ENCODE results near the gene NECAB2.
A peak's percentile ranks its signal among the peaks of the same experiment; 100 is the strongest.

NECAB2 gene

GRCh38 chr16:83959656-83960434 lies 8.2 kb upstream of the NECAB2 start:
- no peak overlapping the region for H3K4me3 ChIP-seq
- TF ChIP-seq CTCF (IDR thresholded peaks at IDR 0.05): no peak
- DNase-seq (ENCODE audit: low spot score): no peak
- H3K27ac ChIP-seq: no peak overlapping the region

GRCh38 chr16:83960521-83961249 lies 7.4 kb upstream of the NECAB2 start:
- no peak overlapping the region for H3K27ac ChIP-seq
- no peak for DNase-seq (ENCODE audit: low spot score)
- no peak overlapping the region for H3K4me3 ChIP-seq
- no peak for TF ChIP-seq CTCF (IDR thresholded peaks at IDR 0.05)

GRCh38 chr16:83961591-83961990 lies 6.5 kb upstream of the NECAB2 start:
- Histone ChIP-seq H3K4me3 (no peak overlapping the region), H3K27ac (no peak overlapping the region)
- TF ChIP-seq CTCF (IDR thresholded peaks at IDR 0.05): no peak
- no peak for DNase-seq (ENCODE audit: low spot score)

- Histone ChIP-seq H3K4me3 (no peak overlapping the region), H3K27ac (peak overlapping the region; percentile 49 to 77)
- TF ChIP-seq CTCF (IDR thresholded peaks at IDR 0.05): no peak
- no peak for DNase-seq (ENCODE audit: low spot score)
These were observed 4.5 kb upstream of the NECAB2 start for GRCh38 chr16:83963277-83964119.

- H3K27ac ChIP-seq: no peak overlapping the region
- DNase-seq (ENCODE audit: low spot score): no peak
- no peak for TF ChIP-seq CTCF (IDR thresholded peaks at IDR 0.05)
- no peak overlapping the region for H3K4me3 ChIP-seq
These were observed 3.2 kb upstream of the NECAB2 start for GRCh38 chr16:83964684-83965443.

GRCh38 chr16:83965444-83966152 lies 2.4 kb upstream of the NECAB2 start:
- Histone ChIP-seq H3K4me3 (no peak overlapping the region), H3K27ac (no peak overlapping the region)
- no peak for TF ChIP-seq CTCF (IDR thresholded peaks at IDR 0.05)
- DNase-seq (ENCODE audit: low spot score): no peak

Measured in coronary artery (tissue), 2 donors.